NCI-H510A treated with DMSO at 0.1 percent for 48 hours (cell line): ENCODE results near the gene CD6.

Source experiments
- DNase-seq: peaks from one replicate; lab custom pipeline; 2025; lab: John Stamatoyannopoulos, UW

CD6 gene

DNA sequence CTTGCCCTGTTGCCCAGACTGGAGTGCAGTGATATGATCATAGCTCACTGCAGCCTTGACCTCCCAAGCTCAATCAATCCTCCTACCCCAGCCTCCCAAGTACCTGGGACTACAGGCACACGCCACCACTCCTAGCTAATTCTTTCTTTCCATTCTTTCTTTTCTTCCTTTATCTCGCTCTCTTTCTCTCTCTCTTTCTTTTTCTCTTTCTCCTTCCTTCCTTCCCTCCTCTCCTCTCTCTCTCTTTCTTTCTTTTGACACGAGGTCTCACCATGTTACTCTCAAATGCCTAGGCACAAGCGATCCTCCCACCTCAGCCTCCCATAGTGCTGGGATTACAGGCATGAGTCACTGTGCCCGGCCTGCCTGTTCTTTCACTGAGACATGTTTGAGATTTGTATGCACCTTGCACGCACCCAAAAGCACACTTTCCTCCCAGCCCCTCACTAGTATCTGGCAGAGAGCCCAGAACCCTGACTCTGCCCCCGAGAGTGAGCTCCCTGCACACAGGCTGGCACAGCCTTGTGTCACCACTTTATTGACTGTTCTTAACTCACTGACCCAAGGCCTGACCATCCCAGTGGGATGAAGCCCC, 56.8 kb downstream of the CD6 start:
- peak; percentile 21 for DNase-seq

DNA sequence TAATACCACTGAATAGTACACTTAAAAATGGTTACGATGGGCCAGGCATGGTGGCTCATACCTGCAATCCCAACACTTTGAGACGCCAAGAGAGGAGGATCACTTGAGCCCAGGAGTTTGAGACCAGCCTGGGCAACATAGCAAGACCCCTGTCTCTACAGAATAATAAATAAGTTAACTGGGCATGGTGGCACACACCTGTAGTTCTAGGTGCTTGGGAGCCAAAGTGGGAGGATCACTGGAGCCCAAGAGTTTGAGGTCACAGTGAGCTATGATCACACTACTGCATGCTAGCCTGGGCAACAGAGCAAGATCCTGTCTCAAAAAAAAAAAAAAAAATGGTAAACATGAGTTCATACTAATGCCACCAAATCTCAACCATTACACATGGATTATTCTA, 61.3 kb downstream of the CD6 start:
- DNase-seq, result no peak

DNA sequence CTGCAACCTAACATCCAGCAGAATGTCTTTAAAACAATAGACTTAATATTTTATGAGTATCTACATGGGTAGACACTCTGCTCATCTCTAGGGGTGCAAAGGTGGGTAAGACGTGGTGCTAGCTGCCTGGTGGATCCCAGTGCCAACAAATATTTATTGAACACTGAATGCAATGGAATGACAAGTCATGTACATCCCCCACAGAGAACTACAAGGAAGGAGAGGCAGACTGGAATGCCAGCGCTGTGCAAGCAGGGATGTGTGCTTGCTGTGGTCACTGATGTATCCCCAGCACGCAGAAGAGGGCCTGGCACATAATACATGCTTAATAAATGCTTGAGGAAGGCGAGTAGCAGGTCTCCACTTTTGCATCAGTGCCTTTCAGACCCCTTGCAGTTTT, 61.9 kb downstream of the CD6 start:
- no peak for DNase-seq

DNA sequence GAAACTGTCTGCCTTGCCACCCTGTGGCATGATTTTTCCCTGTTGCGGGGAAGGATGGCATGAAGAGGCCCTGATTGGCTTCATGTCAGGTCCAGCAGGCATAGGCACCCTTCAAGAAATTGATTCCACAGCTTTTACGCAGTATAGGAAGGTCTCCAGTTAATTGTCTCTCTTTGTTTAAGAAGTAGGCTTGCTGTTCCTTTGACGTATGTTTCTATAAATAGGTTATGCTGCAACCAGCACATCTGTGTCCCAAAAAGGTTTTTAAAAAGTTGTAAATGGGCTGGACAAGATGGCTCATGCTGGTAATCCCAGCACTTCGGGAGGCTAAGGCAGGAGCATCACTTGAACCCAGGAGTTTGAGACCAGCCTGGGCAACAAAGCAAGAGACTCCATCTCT, 62.6 kb downstream of the CD6 start:
- DNase-seq, result no peak

DNA sequence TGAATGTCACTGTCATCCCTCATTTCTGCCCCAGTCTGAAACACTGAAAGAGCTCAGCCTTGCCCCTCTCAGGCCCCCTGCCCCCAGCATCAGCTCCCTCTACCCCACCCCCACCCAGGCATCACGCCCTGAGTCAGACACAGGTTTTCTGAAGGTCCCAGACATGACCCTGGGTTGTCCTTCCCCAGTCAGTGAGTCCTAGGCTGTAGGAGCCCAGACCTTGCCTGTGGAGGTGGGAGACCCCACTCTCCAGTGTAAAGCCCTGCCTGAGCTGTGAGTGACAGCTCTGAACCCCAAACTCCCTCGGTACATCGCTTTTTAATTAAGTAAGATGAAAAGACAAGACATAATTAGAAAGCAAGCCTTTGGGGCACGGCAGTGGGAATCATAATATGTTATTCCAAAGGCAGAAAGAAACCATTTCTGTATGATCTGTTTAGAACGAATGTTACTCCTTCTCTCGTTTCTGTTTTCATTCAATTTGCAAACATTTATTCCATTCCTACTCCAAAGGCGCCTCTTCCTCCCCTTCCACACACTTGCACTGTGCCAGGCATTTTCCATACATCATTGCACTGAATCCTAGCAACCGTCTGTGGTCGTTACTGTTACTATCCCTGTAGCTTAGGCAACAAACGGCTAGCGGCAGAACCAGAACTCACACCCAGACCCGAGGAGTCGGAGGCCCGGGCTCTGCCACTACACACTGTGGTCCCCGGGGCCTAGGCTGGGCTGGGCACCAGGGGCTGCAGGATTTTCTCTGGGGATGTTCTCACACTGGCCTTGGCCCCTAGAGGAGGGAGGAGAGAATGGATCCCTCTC, 63.4 kb downstream of the CD6 start:
- DNase-seq, result no peak

DNA sequence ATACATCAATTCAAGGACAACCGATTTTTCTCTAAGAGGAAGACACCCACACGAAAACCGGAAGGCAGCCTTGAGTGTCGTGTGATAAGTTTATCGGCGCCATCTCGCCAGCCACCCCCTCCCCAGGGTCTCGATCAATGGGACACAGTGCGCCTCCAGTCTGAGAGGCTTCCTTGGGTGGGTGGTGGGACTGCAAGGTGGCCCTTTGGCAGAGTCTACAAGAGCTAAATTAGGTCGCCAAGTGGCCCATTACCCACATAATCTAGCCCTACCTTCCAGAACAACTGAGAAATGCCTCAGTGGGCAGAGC, 64.0 kb downstream of the CD6 start:
- no peak for DNase-seq

DNA sequence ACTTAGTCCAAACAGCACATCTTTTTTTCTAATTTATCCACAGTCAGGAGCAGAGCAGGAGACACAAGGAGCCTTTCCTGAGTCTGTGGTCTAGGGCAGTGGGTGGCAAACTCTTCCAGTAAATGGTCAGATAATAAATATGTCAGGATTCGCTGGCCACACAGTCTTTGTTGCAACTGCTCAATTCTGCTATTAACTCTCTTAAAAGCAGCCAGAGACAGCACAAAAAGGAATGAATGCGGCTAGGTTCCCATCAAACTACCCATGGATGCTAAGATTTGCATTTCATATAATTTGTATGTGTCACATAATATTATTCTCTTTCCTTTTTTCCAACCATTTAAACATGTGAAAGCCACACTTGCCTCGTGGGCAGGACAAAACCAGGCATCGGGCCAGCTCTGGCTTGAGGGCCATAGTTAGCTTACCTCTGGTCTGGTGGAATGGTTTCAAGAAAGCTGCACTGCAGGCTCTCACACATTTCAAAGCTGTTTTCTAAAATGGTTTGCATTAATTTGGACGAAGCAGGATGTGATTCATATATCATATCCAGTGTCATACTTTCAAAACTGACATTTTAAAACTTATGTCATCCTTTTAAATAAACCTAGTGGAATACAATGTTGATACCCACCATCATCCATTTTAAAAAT, 66.1 kb downstream of the CD6 start:
- no peak for DNase-seq

DNA sequence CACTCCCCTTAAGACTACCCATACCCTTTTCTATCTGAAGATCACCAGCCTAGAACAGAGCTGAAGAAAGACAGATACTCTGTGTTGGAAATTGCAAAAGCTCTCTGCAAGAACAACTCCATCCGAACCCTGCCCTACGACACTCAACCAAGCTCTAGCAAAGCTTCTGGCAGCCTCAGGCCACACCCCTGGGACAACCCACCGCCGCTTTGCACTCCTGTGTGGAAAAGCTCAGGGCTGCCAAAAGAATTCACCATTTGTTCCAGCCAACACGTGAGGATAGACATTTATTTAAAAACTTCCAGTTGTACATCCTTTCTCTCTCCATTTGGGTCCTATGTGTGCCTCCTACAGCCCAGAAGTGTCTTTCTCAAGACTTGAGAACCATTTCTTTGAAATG, 68.4 kb downstream of the CD6 start:
- no peak for DNase-seq

DNA sequence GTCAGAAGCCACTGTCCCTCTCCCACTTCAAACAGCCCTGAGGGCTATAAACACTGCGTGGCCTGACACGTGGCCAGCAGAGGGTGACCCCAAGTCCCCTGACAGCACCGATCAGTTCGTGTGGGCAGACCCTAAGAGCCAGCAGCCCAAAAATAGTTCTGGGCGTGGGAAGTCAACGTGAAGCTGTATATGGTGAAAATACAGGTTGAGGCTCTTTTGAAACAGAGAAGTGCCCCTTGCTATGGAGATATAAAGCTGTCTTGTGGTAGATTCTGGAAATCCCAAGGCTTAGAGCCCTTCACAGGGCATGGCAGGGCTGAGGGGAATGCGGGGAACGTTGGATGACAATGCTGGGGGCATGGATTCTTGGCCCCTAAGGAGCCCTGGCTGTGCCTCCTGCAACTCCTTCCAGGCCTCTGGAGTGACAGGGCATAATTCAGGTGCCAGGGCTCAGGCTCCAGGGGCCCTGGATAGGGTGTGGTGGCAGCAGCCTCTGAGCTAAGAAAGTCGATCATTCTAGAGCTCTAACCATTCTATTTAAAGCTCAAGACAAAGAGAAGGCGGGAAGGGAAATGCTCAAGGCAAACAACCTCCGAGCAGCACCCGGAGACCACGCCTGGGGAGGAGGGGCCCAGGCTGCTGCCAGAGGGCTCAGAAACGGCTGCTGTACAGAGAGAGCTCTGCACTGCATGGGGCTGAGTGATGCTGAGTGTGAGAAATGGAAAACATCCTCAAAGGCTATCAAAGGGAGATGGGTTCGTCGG, 70.5 kb downstream of the CD6 start:
- peak; percentile 84 for DNase-seq

DNA sequence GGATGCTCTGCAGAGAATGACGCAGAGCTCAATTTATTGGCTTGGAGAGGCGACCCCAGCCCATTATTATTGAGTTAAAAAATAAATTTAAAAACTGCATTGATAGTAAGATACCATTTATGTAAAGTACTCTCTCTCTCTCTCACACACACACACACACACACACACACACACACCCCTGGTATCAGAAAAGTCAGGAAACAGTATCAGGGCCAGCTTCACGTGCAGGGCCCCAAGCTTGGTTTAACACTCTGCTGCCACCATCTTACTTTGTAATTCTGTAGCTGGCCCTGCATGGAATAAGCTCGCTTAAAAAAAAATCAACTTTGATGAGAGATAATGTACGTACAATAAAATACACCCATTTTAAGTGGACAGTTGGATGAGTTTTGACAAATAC, 71.1 kb downstream of the CD6 start:
- no peak for DNase-seq

DNA sequence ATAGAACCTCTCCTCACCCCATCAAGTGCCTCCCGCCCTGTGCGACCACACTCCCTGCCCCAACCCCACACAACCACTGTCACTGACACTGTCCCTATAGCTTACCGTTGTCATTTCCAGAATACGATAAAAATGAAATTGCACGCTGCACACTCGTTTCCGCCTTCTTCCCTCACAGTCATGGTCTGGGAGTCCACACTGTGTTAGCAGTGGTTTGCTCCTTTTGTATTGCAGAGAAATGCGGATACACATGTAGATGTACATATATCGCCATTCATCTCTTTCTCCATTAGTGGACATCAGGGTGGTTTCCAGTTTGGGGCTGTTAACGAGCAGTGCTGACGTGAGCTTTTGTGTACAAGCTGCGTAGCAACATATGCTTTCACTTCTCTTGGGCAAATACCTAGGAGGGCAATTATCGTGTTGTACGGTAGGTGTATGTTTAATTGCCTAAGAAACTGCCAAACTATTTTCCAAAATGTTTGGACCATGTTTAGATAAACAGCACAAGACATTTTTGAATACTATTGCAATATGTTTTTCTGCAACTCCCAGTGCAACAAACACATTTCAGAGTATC, 71.6 kb downstream of the CD6 start:
- no peak for DNase-seq

DNA sequence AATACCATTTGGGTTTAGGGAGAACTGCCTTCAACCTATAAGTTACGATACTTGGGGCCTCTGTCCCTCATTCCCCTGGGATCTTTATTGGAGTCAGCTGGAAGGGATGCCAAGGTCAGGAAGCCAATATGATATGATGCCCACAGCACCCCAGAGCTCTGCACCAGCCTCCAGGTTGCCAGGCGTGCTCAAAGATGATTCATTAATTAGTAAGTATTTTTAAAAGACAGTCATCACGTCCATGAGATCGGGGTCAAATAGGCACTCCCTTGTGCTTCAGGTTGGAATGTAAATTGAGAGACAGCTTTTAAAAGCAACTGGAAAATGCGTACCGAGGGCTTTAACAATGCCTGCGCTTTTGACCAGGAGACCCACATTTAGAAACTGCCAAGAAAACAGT, 73.8 kb downstream of the CD6 start:
- no peak for DNase-seq

DNA sequence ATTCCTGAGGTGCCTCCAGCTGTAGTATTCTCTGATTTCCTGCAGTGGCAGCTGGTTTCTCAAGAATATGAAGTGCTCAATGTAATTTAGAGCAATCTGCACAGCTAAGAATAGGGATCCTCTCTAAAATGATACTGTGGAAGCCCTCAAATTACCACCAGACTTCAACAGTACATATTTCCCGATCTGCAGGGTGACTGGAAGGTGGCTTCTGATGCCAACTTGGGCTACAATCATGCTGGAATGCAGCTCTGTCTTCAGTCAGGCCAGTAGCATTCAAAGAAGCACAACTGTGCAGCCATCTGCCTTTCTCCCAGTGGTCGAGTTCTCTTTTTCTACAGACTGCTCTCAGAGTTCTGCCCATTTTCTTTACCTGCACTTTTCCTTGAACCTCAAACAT, 75.4 kb downstream of the CD6 start:
- no peak for DNase-seq

DNA sequence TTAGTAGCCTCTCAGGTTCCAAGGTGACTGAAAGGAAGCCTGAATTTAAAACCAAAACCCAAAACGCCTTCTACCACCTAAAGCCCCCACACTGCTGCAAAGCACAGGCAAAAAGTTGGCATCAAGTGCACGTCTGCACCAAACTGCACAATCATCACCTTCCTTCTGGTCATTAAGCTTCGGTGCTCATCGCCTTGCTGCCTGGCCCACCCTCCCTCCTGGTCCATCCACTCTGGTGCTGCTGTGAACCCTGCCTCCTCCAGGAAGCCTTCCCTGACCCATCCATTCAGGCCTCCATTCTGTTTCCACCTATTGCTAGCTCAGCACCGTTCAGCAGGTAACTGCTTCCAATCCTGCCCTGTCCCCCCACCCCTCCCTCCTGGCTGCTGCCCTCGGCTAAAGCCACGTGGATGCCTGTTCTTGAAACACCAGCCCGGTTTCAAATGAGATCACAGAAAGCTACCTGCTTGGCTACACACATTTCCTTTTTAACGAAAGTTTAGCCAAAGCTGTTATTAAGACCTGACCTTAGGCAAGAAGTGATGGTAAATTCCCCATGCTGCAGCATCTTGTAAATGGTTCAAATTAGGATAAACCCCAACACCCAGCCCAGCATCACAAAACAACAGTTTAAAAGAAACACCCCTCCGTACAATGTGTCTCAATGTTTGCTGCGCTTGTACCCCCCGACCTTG, 77.0 kb downstream of the CD6 start:
- no peak for DNase-seq

DNA sequence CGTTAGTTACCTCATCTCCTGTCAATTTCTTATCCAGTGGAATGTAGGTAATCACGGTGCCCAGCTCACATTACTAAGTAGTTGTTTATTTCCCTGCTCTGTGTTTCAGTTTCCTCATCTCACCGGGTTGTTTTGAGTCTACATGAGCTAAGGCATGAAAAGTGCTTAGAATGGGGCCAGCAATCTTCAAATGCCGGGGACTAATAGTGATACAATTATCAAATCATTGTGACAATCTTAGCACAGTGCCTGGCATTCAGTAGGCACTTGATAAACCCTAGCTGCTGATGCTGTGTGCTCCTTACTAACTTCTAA, 77.5 kb downstream of the CD6 start:
- no peak for DNase-seq

DNA sequence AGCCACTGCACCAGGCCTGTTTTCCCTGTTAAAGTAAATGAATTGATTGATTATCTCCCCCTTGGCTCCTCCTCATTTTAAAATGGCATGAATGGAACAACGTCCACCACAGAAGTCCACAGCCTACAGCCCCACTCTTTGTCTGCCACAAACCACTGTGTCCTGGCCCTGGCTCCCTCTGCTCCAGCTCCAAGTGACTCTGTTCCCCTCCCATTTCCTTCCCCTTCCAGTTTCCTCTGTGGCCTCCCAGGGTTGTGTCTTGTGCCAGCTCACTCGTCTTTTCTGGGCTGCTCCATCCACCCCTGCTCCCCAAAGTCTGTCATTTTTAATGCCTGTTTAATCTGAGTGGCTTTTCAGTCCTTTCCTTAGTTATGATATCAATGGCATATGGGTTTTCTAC, 78.4 kb downstream of the CD6 start:
- DNase-seq, result no peak

DNA sequence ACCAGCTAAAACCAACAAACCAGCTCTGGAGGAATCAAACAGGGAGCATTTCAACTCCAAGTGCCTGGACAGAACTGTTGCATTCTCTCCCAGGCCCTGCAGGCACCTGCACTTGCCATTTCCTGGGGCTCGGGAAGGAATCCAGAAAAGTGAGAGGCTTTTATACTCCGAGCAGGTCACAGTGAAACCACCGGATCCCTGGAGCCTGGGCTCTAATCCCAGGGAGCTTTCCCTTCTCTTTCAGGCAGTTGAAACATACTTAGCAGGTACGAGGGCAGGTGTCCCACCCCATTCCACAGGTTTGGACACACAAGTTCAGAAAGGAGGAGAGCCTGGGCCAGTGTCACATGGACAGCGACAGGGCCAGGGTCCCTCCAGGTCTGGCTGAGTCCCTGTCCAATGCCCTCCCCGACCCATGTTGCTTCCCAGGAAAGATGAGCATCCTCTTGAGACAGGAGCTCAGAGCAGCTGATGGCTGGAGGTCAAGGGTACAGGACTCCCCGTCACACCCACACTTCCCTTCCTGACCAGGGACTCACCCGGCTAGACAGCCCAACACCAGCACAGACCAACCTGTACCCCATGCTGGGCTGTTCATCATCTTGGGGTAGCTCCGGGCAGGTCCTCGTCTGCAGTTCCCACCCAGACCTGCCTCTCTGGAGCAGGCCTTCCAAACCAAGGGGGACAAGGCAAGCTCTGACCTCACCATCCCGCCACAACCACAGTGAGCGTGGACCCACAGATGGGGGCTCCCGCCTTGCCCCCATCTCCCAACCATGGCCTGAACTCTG, 80.9 kb downstream of the CD6 start:
- DNase-seq, result no peak

DNA sequence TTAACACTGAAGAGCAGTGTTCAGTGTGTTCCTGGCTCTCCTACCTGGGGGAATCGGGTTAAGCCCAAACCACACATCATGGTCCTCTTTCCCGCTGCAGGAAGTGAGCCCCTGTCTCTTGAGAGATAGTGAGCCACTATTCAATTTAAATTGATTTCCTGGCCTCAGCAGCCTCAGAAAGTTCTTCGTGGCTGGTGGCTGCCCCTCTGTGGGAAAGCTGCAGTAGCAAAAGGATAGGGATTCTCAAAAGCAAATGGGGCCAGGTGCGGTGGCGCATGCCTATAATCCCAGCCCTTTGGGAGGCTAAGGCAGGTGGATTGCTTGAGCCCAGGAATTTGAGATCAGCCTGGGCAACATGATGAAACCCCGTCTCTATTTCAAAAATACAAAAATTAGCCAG, 81.7 kb downstream of the CD6 start:
- no peak for DNase-seq

DNA sequence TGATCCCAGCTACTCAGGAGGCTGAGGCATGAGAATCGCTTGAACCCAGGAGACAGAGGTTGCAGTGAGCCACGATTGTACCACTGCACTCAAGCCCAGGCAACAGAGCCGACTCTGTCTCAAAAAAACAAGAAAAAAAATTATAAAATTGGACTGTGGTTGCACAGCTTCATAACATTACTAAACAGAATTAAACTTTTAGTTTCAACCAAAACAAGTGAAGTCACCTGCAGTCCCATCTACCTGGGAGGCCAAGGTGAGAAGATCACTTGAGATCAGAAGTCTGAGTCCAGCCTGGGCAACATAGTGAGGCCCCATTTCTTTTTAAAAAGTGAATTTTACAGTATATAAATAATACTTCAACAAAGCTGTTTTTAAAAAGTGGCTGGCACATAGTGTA, 83.0 kb downstream of the CD6 start:
- DNase-seq, result no peak

DNA sequence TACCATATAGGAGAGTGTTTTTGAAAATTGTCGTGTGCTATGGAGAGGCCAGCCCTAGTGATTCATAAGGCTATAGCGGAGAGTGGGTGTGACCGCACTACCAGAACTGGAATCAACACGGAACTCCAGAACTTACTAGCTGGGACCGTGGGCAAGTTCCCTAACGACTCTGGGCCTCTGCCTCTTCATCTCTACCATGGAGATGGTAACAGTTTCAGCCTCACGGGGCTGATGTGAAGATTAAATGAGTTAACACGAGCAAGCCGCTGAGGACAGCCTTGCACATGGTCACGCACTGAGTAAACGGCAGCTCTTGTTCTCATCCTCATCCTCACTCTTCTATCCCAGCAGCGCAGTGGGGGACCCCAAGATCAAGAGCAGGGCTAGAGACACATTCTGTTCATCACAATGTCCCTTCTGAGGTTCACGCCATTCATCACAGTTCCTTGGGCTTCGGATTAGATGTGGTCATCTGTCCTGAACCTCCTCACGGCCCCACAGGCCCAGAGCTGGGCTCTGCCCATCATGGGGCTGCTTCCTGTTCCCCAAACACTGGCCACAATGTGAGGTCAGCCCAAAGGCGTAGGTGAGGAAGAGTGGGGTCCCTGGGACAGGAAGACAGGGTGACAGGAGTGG, 83.6 kb downstream of the CD6 start:
- DNase-seq, result no peak

DNA sequence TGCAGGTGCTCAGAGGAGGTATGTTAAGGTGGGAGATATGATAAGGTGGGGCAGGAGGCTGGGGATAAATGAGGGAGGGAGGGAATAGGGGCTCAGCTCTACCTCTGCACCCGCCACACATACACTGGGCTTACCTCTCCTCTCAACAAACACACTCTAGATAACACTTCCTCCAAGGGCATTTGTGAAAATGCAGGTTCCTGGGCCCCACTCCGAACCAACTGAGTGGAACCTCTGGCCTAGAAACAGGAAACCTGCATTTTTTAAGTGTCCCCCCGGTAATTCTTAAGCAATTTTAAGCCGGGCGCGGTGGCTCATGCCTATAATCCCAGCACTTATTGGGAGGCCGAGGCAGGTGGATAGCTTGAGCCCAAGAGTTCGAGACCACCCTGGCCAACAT, 84.3 kb downstream of the CD6 start:
- no peak for DNase-seq
